Endothelial cell of umbilical vein (primary cell): Measurements from ENCODE around the gene NOD2.

Experiments used
- EZH2 ChIP-seq: IDR thresholded peaks from 2 replicates; pipeline ENCODE4 v1.6.1; 2012; ENCODE audit warnings: borderline replicate concordance, low read depth, mild to moderate bottlenecking, moderate library complexity, low read length, inconsistent platforms; ENCODE audit not compliant: severe bottlenecking
- FOS ChIP-seq: IDR thresholded peaks from 2 replicates; pipeline ENCODE4 v1.6.1; 2011; ENCODE audit warnings: mild to moderate bottlenecking, low read length, moderate library complexity, borderline replicate concordance; ENCODE audit not compliant: insufficient read depth
- GATA2 ChIP-seq: IDR thresholded peaks from 2 replicates; pipeline ENCODE4 v1.7.0; 2011; ENCODE audit warnings: low read depth, mild to moderate bottlenecking, moderate library complexity, mixed read lengths, low read length; ENCODE audit not compliant: insufficient read length, insufficient read depth
- JUN ChIP-seq: IDR thresholded peaks from 2 replicates; pipeline ENCODE4 v1.6.1; 2011; ENCODE audit warnings: borderline replicate concordance, low read depth; ENCODE audit not compliant: insufficient read length, insufficient read depth
- MAX ChIP-seq: IDR thresholded peaks from 2 replicates; pipeline ENCODE4 v1.6.1; 2011; ENCODE audit not compliant: insufficient read depth, insufficient read length
- MYC ChIP-seq: IDR thresholded peaks from one replicate; pipeline ENCODE4 v1.6.1; 2011; ENCODE audit warnings: mild to moderate bottlenecking, low read depth, low read length
- POLR2A ChIP-seq: IDR thresholded peaks from 2 replicates; pipeline ENCODE4 v1.6.1; 2012; ENCODE audit warnings: low read depth, mild to moderate bottlenecking, control low read depth, low read length
- POLR2AphosphoS5 ChIP-seq: IDR thresholded peaks from 2 replicates; pipeline ENCODE4 v1.6.1; 2012; ENCODE audit warnings: low read depth, mild to moderate bottlenecking, control low read depth, low read length, moderate library complexity; ENCODE audit not compliant: insufficient read depth
- TF ChIP-seq, protein P1 (sequence below), 2 donors: IDR thresholded peaks; 1 replicate in 1 of 2; 2 replicates in 1 of 2; pipeline ENCODE4 v1.5.1; 2011; ENCODE audit warnings: low read length in 2 of 2, mild to moderate bottlenecking in 2 of 2, moderate library complexity in 2 of 2, control low read depth in 1 of 2, inconsistent platforms in 1 of 2, low read depth in 1 of 2; ENCODE audit not compliant: insufficient read depth in 1 of 2; ENCODE audit errors: extremely low read depth in 1 of 2

DNA sequence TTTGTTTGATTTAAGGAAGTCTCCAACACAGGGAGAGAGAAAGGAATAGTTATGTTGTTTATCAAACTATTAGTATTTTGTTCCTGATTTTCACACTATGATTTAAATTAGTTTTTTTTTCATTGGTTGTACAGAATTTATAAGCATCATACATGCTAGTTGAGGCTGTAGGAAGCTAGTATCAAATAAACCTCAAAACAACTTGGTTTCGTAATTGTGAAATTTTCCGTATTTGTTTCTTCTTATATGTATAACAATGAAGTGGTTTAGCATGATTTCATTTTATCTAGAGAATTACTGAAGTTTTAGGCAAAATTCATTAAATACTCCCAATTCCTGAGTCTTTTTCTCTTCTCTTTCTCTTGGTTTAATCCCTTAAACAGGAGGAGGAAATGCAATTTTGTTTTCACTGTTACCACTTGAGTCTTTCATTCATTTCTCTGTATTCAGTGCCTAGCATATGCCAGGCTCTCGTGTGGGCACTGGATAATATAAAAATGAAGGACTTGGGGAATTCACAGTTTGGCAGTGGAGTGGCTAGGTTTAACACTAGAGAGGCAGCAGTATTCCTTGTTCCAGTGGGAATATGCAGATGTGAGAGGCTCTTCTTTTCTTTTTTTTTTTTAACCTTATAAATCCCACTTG lies 50.3 kb downstream of the NOD2 start:
- TF ChIP-seq POLR2AphosphoS5, result no peak
- TF ChIP-seq, protein P1, sequence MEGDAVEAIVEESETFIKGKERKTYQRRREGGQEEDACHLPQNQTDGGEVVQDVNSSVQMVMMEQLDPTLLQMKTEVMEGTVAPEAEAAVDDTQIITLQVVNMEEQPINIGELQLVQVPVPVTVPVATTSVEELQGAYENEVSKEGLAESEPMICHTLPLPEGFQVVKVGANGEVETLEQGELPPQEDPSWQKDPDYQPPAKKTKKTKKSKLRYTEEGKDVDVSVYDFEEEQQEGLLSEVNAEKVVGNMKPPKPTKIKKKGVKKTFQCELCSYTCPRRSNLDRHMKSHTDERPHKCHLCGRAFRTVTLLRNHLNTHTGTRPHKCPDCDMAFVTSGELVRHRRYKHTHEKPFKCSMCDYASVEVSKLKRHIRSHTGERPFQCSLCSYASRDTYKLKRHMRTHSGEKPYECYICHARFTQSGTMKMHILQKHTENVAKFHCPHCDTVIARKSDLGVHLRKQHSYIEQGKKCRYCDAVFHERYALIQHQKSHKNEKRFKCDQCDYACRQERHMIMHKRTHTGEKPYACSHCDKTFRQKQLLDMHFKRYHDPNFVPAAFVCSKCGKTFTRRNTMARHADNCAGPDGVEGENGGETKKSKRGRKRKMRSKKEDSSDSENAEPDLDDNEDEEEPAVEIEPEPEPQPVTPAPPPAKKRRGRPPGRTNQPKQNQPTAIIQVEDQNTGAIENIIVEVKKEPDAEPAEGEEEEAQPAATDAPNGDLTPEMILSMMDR (IDR thresholded peaks at IDR 0.05; ENCODE audit: extremely low read depth in 1 of 2, insufficient read depth in 1 of 2, low read depth in 1 of 2, low read length in 2 of 2), result no peak
- no peak for TF ChIP-seq MAX
- no peak for TF ChIP-seq POLR2A
- TF ChIP-seq EZH2, result no peak
- TF ChIP-seq JUN, result no peak
- no peak for TF ChIP-seq GATA2
- no peak for TF ChIP-seq MYC
- TF ChIP-seq FOS, result no peak
